DND-41 (cell line): Measurements from ENCODE around the gene DSG3.

Experiments
- CTCF ChIP-seq: IDR thresholded peaks from 2 replicates; pipeline ENCODE4 v1.5.1; 2012; ENCODE audit warnings: borderline replicate concordance, low read length, moderate library complexity, mild to moderate bottlenecking; ENCODE audit not compliant: poor library complexity, severe bottlenecking; ENCODE audit errors: extremely low read depth
- EZH2 ChIP-seq: IDR thresholded peaks from 3 replicates; pipeline ENCODE4 v1.6.1; 2012; ENCODE audit warnings: borderline replicate concordance, low read depth, mild to moderate bottlenecking, moderate library complexity, low read length, inconsistent platforms; ENCODE audit not compliant: severe bottlenecking

GRCh38 chr18:31478688-31479087 lies 31.1 kb downstream of the DSG3 start:
- TF ChIP-seq EZH2: no peak
- TF ChIP-seq CTCF: no peak
